AG04449 (cell line): ENCODE data around the gene CARD8.

ENCODE experiments used
- CTCF ChIA-PET: fragments of 350-600 bp; formaldehyde crosslinking; extraction: SDS; loops from one replicate; lab custom pipeline; 2021; ENCODE audit warnings: antibody characterized with exemption; lab: Yijun Ruan, JAX
- POLR2A ChIA-PET: fragments of 400-600, 350-600 bp; formaldehyde crosslinking; extraction: SDS; loops from one replicate; lab custom pipeline; 2020; ENCODE audit warnings: antibody characterized with exemption, inconsistent platforms; lab: Yijun Ruan, JAX
- DNase-seq: peaks from one replicate; pipeline ENCODE4 v3.0.0-alpha.2; 2010; ENCODE audit warnings: low read depth, low spot score
- H3K4me3 ChIP-seq: 2 replicates; pipeline ENCODE4 v1.5.1; 2011; ENCODE audit warnings: low read depth, mild to moderate bottlenecking, control low read depth, low read length
- CTCF ChIP-seq: IDR thresholded peaks from one replicate; pipeline ENCODE4 v1.5.1; 2011; ENCODE audit warnings: mild to moderate bottlenecking, moderate library complexity, low read length, control low read depth, inconsistent platforms; ENCODE audit not compliant: insufficient read depth; ENCODE audit errors: missing control alignments

The CARD8 gene

GRCh38 chr19:48210005-48210404 is 45.7 kb downstream of the CARD8 start:
- no peak for DNase-seq
- ChIA-PET POLR2A (interaction anchor here (0.7 kb wide), 1 partner anchor 166 kb away, joined by 3 read pairs; no protein-coding TSS in a partner anchor), CTCF (no interaction called here)
- no peak overlapping the region for H3K4me3 ChIP-seq
- no peak for TF ChIP-seq CTCF

GRCh38 chr19:48206397-48207093 is 49.2 kb downstream of the CARD8 start:
- no peak for TF ChIP-seq CTCF
- ChIA-PET CTCF (no interaction called here), POLR2A (no interaction called here)
- no peak for DNase-seq
- no peak overlapping the region for H3K4me3 ChIP-seq

GRCh38 chr19:48203794-48204628 is 51.7 kb downstream of the CARD8 start:
- POLR2A ChIA-PET, result interaction anchor here (0.5 to 1.2 kb wide), 10 partner anchors 12 to 434 kb away, joined by 3 to 6 read pairs (median 4); partner anchors contain the start of genes CARD8, EMP3, PLA2G4C and SYNGR4

GRCh38 chr19:48203222-48203793 is 52.4 kb downstream of the CARD8 start:
- TF ChIP-seq CTCF, result no peak
- POLR2A ChIA-PET, result interaction anchor here (0.7 to 1.2 kb wide), 8 partner anchors 9 to 242 kb away, joined by 3 to 6 read pairs (median 3); partner anchors contain the start of genes EMP3, PLA2G4C, SYNGR4 and TMEM143
- H3K4me3 ChIP-seq, result peak overlapping the region; percentile 91
- CTCF ChIA-PET, result interaction anchor here (0.9 to 4.1 kb wide), 9 partner anchors 9 to 241 kb away, joined by 3 to 44 read pairs (median 13); no protein-coding TSS in a partner anchor
- DNase-seq, result no peak

More at GRCh38 chr19:48203794-48204628, 51.7 kb downstream of the CARD8 start:
- CTCF ChIA-PET, result interaction anchor here (0.8 to 4.1 kb wide), 9 partner anchors 10 to 241 kb away, joined by 3 to 44 read pairs (median 13); no protein-coding TSS in a partner anchor
- no peak for TF ChIP-seq CTCF
- DNase-seq, result peak; percentile 56
- H3K4me3 ChIP-seq, result peak overlapping the region; percentile 91

- POLR2A ChIA-PET, result no interaction called here
- H3K4me3 ChIP-seq, result no peak overlapping the region
- CTCF ChIA-PET, result interaction anchor here (1.1 kb wide), 1 partner anchor 12 kb away, joined by 3 read pairs; no protein-coding TSS in a partner anchor
- DNase-seq, result no peak
- no peak for TF ChIP-seq CTCF
These were observed 58.6 kb downstream of the CARD8 start for GRCh38 chr19:48196933-48197665.
